ENCODE results near the gene TAMM41.

- TF ChIP-seq ZFHX2 (tag by site-specific recombination; conservative IDR thresholded peaks at IDR 0.05) (no peak), ZNF24 (tag by site-specific recombination; IDR thresholded peaks at IDR 0.05) (no peak), ZNF423 (tag by site-specific recombination; IDR thresholded peaks at IDR 0.05) (no peak), ZNF449 (tag by site-specific recombination; IDR thresholded peaks at IDR 0.05) (no peak), ZBTB17 (tag by site-specific recombination; IDR thresholded peaks at IDR 0.05) (no peak), PBX3 (CRISPR knock-in tag; IDR thresholded peaks at IDR 0.05) (no peak), KLF9 (tag by site-specific recombination; IDR thresholded peaks at IDR 0.05; ENCODE audit: low read depth) (no peak), YY1 (tag by site-specific recombination; IDR thresholded peaks at IDR 0.05) (no peak), BCL11B (tag by site-specific recombination; IDR thresholded peaks at IDR 0.05; ENCODE audit: low read depth) (no peak), CTCF (tag by site-specific recombination; IDR thresholded peaks at IDR 0.05) (no peak), PRDM4 (tag by site-specific recombination; IDR thresholded peaks at IDR 0.05) (no peak), RBAK (tag by site-specific recombination; IDR thresholded peaks at IDR 0.05) (no peak)
These were observed 78.1 kb downstream of the TAMM41 start for GRCh38 chr3:11768604-11769003.

Measured in HEK293 (cell line).